HEK293 (cell line): ENCODE data around the gene DAZAP1.

Experiments used
- CTCF ChIP-seq: fragments of 450-650 bp; formaldehyde crosslinking; IDR thresholded peaks from 2 replicates; pipeline ENCODE4 v1.5.1; 2016; ENCODE audit warnings: missing biosample characterization, missing genetic modification characterization
- MYNN ChIP-seq: fragments of 450-650 bp; formaldehyde crosslinking; IDR thresholded peaks from 2 replicates; pipeline ENCODE4 v1.5.1; 2016; ENCODE audit warnings: missing biosample characterization, missing genetic modification characterization, borderline replicate concordance
- TCF7L2 ChIP-seq: IDR thresholded peaks from 2 replicates; pipeline ENCODE4 v1.6.1; 2011; ENCODE audit warnings: low read depth, mild to moderate bottlenecking, inconsistent platforms, low read length, moderate library complexity, borderline replicate concordance
- ZNF274 ChIP-seq, 2 experiments: fragments of 200-500 bp in 1 of 2; fragments of 450-650 bp in 1 of 2; sonication (Bioruptor generic) in 1 of 2; formaldehyde crosslinking in 1 of 2; IDR thresholded peaks; 2 replicates each; pipeline versions ENCODE4 v1.5.1 to v1.6.1; 2014 to 2016; ENCODE audit warnings: borderline replicate concordance in 1 of 2, inconsistent platforms in 1 of 2, low read length in 1 of 2, missing biosample characterization in 1 of 2, missing genetic modification characterization in 1 of 2
- ZNF645 ChIP-seq: fragments of 450-650 bp; formaldehyde crosslinking; IDR thresholded peaks from 2 replicates; pipeline ENCODE4; 2016; ENCODE audit warnings: missing biosample characterization, missing genetic modification characterization
- ZNF76 ChIP-seq: fragments of 450-650 bp; formaldehyde crosslinking; IDR thresholded peaks from 2 replicates; pipeline ENCODE4; 2016; ENCODE audit warnings: low read depth, missing biosample characterization, missing genetic modification characterization, borderline replicate concordance

- no peak for TF ChIP-seq CTCF (tag by site-specific recombination)
- TF ChIP-seq TCF7L2: no peak
- no peak for TF ChIP-seq ZNF76 (tag by site-specific recombination)
- no peak for TF ChIP-seq ZNF645 (tag by site-specific recombination)
- TF ChIP-seq MYNN (tag by site-specific recombination): no peak
- no peak for TF ChIP-seq ZNF274 (IDR thresholded peaks at IDR 0.05; ENCODE audit: low read length)
- no peak for TF ChIP-seq ZNF274 (tag by site-specific recombination; IDR thresholded peaks at IDR 0.05; ENCODE audit: borderline replicate concordance)
These were observed 40.1 kb downstream of the DAZAP1 start for GRCh38 chr19:1447504-1447903.
